ENCODE measurements around the gene MED27.

DNA sequence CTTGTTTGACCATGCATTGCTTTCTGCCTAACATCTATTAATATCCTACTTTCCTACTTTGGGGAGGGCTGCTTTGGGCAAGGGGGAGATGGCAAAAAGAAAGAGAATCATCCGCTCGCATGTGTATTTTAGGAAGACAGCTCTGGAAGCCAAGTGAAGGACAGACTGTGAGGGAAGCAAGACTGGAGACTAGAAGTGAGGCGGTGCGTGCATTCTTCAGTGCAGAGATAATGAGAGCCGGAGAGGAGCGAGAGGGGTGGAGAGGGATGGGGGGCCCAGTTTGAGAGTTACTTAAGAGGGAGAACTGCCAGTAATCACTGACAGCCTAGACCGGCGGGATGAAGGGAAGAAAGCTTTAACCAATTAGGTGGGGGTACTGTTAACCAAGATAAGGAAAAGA, 188.1 kb downstream of the MED27 start:
- TF ChIP-seq, protein P1, sequence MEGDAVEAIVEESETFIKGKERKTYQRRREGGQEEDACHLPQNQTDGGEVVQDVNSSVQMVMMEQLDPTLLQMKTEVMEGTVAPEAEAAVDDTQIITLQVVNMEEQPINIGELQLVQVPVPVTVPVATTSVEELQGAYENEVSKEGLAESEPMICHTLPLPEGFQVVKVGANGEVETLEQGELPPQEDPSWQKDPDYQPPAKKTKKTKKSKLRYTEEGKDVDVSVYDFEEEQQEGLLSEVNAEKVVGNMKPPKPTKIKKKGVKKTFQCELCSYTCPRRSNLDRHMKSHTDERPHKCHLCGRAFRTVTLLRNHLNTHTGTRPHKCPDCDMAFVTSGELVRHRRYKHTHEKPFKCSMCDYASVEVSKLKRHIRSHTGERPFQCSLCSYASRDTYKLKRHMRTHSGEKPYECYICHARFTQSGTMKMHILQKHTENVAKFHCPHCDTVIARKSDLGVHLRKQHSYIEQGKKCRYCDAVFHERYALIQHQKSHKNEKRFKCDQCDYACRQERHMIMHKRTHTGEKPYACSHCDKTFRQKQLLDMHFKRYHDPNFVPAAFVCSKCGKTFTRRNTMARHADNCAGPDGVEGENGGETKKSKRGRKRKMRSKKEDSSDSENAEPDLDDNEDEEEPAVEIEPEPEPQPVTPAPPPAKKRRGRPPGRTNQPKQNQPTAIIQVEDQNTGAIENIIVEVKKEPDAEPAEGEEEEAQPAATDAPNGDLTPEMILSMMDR (IDR thresholded peaks at IDR 0.05): no peak
- TF ChIP-seq POLR2A (IDR thresholded peaks at IDR 0.05; ENCODE audit: low read depth): no peak
- no peak for TF ChIP-seq POLR2AphosphoS5 (IDR thresholded peaks at IDR 0.05)
- no peak for TF ChIP-seq EP300 (IDR thresholded peaks at IDR 0.05)
